Right lobe of liver (tissue), 4 donors: ENCODE measurements around the gene FAM161B.

Experiments
- POLR2A ChIP-seq: fragments of 450-650 bp; IDR thresholded peaks from one replicate; pipeline ENCODE4 v1.6.1; 2017; ENCODE audit warnings: antibody characterized with exemption, mild to moderate bottlenecking
- TF ChIP-seq, protein P1 (sequence below), 4 donors: fragments of 200-600 bp in 3 of 4; fragments of 450-650 bp in 1 of 4; IDR thresholded peaks; one replicate each; pipeline versions ENCODE4 v1.5.1 to v1.8.0; 2016 to 2022; ENCODE audit warnings: antibody characterized with exemption in 4 of 4, mild to moderate bottlenecking in 2 of 4
- donor health status: DM: no; HTN: no; CAD: no.
- donor health status: DM: no; HTN: no; CAD: no.
- donor health status: DM: no; HTN: yes; CAD: no.

DNA sequence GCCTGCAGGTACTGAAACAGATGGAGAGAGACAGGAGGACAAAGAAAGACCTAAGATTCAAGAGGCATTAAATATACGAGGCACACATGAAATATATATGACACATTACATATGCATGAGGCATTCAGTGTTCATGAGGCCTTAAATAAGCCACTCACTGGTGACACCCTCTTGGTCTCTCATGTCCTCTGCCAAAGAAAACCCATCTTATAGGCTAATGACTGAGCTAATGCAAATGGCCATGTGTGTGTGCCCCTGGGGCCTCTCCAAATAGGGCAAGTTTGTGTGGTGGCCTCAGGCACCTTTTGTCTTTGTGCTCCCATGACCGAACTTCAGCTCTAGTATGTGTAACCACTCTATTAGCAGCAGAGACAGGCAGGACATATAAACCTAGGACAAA lies 19.0 kb upstream of the FAM161B start:
- TF ChIP-seq, protein P1, sequence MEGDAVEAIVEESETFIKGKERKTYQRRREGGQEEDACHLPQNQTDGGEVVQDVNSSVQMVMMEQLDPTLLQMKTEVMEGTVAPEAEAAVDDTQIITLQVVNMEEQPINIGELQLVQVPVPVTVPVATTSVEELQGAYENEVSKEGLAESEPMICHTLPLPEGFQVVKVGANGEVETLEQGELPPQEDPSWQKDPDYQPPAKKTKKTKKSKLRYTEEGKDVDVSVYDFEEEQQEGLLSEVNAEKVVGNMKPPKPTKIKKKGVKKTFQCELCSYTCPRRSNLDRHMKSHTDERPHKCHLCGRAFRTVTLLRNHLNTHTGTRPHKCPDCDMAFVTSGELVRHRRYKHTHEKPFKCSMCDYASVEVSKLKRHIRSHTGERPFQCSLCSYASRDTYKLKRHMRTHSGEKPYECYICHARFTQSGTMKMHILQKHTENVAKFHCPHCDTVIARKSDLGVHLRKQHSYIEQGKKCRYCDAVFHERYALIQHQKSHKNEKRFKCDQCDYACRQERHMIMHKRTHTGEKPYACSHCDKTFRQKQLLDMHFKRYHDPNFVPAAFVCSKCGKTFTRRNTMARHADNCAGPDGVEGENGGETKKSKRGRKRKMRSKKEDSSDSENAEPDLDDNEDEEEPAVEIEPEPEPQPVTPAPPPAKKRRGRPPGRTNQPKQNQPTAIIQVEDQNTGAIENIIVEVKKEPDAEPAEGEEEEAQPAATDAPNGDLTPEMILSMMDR (IDR thresholded peaks at IDR 0.05): no peak
- TF ChIP-seq POLR2A: no peak
